HG03442 (cell line): ENCODE data around the gene RTL10.
"Not testable (repeated sequence)": the region's sequence is repeated elsewhere in the genome, so short reads cannot be mapped to it uniquely, and the experiment has no call there.

Source experiments
- ATAC-seq: cut with Tn5 transposase; IDR thresholded peaks from one replicate; pipeline ENCODE4 v1.9.1; 2021; ENCODE audit warnings: mild to moderate bottlenecking, moderate library complexity; ENCODE audit not compliant: unreplicated experiment

The RTL10 gene

DNA sequence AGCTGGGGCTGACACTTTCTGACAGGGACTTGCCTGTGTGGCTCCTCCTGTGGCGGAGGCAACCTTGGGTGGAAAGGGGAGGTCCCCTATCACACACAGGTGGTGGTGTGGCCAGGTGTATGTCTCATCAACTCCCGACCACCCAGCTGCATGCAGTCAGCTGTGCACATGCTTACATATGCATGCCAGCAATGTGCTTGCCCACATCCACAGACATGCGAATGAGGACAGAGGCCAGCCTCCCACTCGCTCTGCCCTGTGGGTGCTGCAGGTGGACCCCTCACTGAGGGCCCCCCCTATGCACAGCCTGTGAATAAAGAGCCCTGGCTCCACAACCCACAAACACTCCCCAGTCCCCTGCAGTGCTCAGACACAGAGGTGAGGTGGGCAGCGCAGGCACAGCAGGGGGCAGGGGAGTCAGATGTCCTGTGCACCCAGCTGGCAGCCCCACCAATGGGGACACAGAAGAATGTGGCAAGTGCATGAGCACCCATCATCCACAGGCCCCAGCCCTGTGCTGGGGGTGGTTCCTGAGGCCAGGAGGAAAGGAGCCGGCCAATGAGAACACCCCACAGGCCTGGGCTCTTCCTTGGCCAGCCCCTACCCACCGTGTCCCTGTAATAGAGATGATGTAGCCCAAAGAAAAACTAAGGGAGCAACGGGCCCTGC lies 9.5 kb downstream of the RTL10 start:
- ATAC-seq = no peak

DNA sequence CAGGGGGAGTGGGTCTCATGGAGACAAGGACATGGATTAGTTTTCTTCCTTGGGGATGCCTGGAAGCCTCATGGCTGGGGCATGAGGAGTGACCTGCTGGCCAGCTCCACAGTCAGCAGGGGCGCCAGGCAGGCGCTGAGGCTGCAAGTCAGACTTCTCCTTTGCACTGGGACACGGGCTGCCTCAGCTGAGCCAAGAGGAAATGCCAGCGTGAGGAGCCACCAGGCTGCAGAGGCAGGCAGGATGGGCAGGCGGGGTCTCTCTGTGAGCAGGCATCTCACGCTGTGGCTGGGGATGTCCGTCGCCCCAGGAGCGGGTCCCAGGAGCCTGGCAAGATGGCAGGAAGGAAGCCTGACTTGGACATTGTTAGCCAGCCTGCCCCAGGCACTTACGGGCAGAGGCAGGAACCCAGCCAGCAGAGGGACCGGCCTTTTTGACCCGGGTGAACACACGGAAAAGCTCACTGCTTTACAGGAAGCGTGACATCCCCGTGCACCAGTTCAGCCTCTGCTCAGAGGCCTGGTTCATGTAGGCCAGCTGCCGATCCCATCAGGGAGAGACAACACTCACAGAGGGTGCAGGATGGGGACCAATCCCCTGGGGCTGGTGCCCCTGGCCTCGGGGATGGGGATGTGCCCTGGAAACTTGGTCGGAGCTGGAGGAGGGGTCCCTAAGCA lies 10.2 kb downstream of the RTL10 start:
- no peak for ATAC-seq

DNA sequence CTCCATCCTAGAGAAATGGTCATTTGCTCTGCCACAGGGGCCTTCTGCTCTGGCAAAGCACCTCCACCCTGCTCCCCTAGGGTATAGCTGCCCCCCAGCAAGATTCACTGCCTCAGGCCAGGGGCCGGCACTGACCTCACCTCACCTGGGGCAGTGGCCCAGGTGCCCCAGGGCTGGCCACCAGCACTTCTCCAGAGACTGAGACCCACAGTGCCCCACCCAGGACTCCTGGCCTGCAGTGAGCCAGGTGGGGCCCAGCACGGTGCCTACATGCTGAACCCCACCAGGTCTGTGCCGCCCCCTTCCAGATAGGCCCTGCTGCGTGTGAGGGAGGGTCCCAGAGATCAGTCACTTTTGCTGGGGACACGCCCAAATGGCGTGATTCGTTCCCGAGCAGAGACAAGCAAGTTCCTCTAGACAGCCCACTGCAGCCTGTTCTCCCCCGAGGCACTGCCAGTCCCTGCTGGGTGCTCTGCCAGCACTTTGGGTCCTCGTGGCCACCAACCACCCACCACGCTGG lies 10.8 kb downstream of the RTL10 start:
- no peak for ATAC-seq

DNA sequence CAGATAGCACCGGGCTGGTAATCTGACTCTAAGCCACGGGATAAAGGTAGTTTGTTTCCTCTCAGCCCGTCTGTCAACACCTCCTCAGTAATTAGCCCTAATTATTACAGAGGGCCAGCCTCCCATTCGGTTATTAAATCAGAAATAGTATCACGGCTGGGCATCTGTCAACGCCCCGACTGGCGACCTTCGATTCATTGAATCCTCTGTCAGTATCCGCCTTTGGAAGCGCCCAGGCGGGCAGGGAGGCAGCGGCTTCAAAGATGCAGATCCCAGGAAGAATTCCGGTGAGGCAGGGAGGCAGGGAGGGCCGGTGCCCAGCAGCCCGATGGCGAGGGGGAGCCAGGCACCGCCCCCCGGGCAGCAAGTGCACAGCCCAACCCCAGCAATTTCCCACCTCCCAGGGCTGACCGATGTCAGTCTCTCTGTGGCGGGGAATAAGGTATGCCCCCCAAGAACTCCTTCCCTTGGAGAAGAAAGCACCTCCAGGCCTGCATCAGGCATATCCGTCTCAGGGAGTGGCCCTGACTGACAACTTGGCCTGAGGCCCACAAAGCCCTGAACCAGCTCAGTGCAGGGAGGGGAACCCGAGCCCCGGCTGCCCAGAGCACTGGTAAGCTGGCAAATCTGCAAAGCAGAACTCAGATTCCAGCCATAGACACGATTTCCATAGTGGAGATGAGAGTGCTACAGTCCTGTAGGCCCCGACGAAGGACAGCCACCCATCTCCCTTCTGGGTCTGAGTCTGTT lies 11.4 kb downstream of the RTL10 start:
- no peak for ATAC-seq

DNA sequence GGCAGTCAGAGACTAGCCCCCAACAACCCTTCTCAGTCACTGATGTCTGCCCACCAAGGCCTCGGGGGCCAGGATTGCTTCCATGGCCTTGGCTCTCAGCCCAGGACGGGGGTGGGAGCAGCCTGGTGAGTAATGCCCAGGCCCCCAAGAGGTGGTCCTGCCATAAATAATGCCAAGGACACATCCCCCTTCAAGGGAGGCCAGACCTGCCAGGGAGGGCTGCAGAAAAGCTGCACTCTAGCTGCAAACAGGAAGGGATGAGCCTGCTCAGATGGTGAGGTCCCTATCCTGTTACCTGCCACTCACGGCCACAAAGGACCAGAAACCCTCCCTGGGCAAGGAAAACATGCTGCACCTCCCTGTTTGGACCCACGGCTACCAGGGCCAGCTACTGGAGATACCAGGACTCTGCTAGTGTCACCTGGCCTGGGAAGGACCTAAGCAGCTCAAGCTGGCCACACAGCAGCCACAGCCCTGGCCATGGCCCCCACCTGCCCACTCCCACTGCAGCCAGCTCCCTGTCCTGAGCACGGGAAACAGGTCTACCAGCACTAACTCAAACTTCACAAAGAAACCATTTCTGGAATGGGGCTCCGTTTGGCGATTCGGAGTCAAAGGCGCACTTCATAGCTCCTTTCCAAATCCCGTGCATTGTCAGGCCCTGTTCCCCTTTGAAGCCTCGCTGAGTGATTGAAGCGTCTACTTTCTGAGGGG lies 12.1 kb downstream of the RTL10 start:
- no peak for ATAC-seq

DNA sequence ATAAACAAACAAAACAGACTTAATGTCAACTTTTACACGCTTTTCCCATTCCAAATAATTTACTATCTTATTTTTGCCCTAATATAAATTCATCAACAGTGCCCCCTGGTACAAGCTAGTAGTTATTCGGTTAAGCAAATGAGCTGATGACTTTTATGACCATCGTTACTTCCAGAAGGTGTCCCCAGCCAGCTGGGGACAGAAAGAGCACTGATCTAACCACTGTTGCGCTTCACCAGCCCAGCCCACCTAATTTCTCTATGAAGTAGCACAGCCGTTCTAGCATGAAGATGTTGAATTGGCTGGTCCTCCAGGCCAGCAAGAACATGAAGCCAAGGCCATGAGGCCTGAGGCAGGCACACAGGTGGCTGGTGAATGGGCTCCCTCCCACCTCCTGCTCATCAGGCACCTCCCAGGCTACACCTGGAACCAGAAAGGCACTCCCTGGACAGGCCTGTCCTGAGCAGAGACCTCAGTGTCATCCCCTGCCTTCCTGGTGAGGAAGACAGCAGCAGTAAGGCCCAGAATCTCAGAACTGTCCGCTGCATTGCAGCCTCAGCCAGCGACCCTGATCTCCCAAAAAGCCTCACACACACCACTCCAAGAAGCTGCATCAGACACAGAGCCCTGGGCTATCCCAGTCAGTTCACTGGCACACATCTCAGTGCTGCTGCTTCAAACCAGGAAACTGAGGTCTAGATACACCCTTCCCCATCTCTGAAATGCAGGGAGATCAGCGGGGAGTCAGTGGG lies 12.9 kb downstream of the RTL10 start:
- ATAC-seq = no peak

DNA sequence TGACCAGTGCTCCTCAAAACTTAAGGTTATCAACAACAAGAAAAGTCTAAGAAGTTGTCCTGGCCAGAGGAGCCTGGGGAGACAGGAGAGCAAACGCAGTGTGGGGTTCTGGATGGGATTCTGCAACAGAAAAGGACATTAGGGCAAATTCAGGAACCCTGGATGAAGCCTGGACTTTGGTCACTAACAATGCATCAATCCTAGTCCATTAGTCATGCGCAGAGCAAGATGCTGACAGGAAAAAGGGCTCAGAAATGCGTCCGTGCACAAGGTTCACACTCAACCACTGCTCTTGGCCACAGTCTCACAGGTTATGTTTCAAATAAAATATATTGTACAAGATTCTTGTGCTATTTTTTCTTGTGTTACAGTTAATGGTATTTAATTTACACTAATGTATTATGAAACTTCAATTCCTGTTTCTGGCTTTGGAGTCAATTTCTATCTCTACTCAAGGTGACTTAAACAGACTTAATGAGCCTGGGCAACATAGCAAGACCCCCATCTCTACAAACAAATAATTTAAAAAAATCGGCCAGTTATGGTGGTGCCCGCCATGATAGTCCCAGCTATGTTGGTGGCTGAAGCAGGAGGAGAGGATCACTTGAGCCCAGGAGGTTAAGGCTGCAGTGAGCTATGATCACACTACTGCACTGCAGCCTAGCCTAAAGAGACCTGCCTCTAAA lies 13.6 kb downstream of the RTL10 start:
- ATAC-seq = no peak

DNA sequence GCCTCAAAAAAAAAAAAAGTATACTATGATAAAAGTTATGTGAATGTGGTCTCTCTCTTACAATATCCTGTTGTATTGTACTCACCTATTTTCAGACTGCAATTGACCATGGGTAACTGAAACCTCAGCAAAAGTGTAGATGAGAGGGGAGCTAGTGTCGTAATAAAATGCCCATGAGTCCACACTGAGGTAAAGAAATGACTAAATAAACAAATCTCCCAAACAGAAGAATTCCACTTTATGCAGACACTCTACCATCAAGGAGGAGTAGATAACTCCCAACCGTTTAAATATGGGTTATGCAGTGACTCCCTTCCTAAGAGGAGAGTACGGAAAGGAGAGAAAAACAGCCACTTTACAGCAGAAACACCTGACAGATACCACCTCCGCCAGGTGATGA lies 14.6 kb downstream of the RTL10 start:
- ATAC-seq = no peak

DNA sequence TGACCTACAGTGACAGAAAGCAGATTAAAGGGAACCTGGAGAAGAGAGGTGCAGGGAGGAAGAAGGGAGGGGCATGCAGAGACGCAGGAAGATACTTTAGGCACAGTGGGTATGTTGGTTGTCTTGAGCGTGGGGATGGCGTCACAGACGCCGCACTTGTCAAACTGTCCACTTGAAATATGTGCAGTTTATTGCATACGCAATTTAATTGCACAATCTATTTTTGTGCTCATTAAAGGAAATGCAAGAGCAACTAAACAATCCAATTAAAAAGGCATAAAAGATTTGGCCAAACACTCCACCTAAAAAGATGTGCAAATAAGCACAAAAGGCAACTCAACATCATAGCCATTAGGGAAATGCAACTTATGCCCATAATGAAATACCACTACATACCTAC lies 16.8 kb downstream of the RTL10 start:
- no peak for ATAC-seq

DNA sequence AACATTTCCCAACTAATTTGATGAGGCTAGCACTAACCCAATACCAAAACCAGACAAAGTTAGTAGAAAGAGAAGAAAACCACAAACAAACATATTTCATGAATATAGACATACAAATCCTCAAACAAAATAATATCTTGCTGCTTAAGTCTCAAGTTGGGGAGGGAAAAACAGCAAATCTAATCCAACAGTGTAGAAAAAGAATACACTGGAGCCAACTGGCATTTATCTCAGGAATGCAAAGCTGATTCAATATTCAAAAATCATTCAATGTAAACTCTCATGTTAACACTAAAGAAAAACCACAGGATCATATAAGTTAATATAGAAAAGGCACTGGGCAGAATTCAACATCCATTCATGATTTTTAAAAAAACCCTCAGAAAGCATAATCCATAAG lies 18.2 kb downstream of the RTL10 start:
- no peak for ATAC-seq

DNA sequence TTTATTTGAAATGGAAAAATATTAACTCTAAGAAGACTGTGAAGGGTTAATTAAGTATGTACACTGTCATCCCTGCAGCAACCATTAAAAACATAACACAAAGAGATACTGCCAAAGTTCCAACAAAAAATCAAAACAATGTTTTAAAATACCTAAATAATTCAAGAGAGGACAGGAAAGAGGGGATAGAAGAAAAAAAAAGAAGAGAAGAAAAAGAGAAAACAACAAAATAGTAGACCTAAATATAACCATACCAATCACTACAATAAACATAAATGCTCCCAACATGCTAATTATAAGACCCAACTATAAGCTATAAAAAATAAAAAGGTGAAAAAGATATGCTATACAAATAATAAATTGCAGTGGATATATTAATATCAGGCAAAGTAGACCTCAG lies 20.1 kb downstream of the RTL10 start:
- ATAC-seq = no peak

DNA sequence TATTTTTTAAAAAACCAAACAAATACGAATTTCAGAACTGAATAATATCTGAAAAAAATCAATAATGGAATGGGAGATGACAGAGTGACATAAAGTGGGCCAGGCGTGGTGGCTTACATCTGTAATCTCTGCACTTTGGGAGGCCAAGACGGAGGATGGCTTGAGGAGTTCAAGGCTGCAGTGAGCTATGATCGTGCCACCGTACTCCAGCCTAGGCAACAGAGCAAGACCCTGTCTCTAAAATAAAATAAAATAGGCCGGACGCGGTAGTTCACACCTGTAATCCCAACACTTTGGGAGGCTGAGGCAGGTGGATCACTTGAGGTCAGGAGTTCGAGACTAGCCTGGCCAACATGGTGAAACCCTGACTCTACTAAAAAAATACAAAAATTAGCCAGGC lies 21.3 kb downstream of the RTL10 start:
- not testable (repeated sequence) for ATAC-seq

DNA sequence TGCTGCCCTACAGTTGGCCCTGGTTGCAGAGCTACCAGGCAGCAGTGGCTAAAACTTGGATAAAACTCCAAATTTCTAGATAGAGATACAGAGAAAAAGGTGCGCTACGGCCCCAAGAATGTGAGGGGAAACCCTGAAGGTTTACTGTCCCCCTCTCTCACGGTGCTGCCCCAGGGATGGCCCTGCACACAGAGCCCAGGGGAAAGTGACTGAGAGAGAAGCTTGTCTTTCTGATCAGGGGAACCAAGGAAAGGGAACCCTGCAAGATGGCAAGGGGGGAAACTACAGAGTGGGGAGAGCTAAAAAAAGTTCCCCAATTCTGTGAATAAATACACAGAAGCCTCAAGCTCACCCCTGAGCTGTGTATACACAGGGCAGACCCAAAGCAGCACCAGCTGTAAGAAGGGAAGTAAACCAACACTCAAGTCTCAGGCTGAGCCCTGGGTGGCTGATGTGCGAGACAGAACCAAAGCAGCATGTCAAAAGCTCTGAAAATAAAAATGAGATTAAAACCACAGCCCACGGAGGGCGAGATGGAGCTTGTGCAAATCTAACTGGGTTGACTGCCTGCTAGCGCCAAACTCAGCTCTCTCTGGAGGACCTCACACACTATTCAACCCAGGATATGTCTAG lies 22.1 kb downstream of the RTL10 start:
- ATAC-seq = no peak

DNA sequence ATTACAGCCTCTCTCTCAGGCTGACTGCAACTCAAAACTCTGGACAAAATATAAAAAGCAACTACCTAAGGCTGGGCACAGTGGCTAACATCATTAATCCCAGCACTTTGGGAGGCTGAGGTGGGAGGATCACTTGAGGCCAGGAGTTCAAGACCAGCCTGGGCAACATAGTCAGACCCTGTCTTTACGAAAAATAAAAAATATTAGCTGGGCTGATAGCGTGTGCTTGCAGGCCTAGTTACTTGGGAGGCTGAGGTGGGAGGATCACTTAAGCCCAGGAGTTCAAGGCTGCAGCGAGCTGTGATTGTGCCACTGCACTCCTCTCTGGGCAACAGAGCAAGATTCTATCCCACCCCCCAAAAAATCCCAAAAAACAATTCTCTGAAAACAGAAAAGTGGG lies 22.7 kb downstream of the RTL10 start:
- not testable (repeated sequence) for ATAC-seq

DNA sequence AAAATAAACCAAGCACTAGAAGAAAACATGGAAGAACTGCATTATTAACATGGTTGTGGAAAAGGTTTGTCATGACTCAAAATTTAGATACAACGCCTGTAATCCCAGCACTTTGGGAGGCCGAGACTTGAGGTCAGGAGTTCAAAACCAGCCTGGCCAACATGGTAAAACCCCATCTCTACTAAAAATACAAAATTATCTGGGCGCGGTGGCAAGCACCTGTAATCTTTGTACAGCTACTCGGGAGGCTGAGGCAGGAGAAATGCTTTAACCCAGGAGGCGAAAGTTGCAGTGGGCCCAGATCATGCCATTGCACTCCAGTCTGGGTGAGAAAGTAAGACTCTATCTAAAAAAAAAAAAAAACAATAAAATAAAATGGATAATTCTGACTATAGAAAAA lies 23.7 kb downstream of the RTL10 start:
- ATAC-seq = no peak

DNA sequence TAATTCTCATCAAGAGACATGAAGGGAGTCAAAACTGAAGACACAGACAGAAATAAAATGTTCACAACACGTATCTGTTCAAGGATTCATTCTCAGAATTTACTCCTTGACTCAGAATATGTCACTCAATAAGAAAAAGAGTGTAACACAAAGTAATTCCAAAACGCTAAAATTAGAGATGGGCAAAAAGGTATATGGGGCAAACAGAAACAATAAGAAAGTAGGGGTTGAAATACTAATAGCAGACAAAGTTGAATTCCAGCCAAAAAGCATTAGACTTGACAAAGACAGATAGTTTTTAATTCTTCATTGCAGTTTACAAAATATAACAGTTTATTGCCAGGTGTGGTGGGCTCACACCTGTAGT lies 26.7 kb downstream of the RTL10 start:
- no peak for ATAC-seq

DNA sequence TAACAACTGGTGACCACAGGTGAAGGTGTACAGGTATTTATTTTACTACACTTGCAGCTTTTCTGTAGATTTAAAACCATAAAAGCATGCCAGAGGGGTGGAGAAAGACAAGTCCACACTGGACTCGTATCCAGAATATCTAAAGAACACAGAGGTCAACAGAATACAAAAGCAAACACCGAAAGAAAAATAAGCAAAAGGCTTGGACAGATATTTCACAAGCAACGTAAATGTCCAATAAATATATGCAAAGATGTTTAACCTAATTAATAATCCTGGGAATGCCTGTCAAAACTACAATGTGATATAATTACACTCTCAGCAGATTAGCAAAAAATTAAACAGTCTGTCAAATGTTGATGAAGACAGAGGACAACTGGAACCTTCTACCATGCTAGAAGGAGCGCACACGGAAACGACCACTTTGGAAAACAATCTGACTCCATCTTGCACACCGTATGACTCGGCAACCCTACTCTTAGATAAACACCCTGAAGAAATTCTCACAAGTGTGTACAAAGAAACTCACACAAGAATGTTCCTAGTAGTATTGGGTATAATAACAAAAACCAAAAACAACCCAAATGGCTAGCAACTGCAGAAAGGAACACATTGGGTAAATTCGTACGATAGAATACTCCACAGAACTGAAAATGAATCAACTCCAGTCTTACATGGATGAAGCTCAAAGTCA lies 27.2 kb downstream of the RTL10 start:
- ATAC-seq = no peak

DNA sequence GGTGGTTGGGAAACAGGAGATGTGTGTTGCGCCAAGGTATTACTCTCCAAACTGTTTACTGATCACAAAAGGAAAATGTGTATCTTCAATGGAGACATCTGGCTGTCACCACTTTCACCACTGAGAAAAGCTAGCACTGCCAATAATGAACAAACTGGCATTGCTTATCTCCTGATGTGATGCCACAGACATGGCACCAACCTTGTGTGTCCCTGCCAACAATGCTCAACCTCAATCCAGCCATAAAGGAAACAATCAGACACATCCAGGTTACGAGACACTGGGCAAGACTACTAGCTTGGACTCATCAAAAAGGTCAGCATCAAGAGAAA lies 28.1 kb downstream of the RTL10 start:
- no peak for ATAC-seq
